ENCODE results near the gene DNAJC18.
"Not testable (repeated sequence)": the region's sequence is repeated elsewhere in the genome, so short reads cannot be mapped to it uniquely, and the experiment has no call there.

Gene DNAJC18

DNA sequence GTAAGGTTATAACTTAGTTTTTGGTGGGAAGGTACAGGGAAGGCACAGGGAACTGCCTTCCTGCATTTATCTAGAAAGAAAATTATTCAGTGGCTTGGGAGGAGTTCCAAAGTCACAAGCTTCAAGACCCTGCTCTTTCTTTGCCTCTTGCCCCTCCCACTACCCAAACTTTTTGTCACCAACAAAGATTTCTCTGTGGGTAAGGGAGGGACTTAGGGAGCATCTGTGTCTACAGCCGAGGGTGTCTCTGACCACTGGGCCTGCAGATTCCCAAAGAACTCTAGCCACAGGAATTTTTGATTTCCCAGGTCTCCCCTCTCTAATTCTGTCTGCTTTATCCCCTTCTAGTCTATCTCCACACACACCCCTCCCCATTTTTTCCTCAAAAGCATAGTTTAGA, 21.1 kb upstream of the DNAJC18 start:
- peak; percentile 50 for DNase-seq

GRCh38 chr5:139459451-139459934, 20.2 kb upstream of the DNAJC18 start:
- no peak for DNase-seq

- peak; percentile 82 for DNase-seq
Observed at GRCh38 chr5:139458580-139459407, 19.5 kb upstream of the DNAJC18 start.

DNA sequence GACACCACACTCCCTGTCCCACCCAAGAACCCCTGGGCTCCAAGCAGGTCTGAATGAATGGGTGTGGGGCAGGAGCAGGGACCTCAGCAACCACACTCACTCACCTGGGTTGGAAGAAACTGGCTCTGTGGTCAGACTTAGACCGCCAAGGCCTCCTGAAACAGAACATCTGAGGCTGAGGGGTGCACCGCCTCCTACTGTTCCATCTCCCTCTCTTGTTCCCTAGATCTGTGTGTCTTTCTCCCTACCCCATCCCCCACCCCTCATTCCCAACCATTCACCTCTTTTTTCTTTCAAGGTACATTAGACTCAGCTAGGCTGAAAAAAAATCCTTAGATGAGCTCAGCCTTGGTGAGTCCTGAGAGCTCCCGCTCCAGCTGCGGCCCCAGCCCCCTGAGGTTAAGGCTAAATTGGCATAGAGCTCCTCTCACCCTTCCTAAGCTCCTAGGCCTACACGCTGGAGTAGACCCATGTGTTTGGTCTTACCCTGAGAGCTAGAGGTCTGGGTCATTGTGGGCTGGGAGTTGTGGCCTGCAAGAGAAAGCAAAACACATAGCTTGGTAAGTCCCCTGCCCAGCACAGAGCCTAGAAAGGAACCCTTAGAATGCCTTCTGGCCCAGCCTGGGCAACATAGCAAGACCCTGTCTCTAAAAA, 18.5 kb upstream of the DNAJC18 start:
- no peak for DNase-seq

GRCh38 chr5:139457241-139457640, 17.9 kb upstream of the DNAJC18 start:
- no peak for DNase-seq

GRCh38 chr5:139456776-139457175, 17.5 kb upstream of the DNAJC18 start:
- no peak for DNase-seq

DNA sequence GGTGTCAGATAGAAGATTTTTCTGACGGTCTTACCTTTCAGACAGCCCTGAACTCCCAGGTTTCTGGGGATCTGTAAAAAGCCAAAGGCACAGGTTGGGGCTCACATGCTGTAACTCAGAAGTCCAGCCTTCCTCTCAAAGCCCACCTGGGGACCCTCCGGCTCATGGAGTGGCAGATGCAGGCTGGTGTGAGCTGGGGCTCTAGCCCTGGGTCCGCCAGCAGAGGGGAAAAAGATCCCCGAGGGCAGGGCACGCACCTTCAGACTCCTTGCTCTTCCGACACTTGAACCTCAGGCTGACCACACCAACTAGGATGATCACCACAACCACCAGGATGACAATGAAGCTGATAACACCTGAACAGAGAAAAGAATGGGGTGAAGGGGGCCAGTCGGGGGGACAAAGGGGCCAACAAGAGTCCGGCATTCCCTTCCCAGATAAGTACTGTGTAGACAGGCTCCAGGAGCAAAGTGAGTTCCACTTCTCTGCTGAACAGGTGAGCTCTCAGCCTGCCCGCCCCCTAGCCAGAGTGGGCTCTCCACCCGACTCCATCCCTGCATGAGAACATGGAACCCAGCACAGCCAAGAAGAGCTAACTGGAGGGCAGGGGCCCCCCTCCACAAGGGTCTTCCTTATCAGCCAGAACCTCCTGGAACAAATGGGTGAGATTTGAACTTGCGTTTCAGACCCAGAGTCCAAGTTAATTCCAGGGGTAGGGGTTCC, 15.4 kb upstream of the DNAJC18 start:
- DNase-seq, result no peak

GRCh38 chr5:139453683-139454567, 14.6 kb upstream of the DNAJC18 start:
- no peak for DNase-seq

GRCh38 chr5:139451878-139452660, 12.7 kb upstream of the DNAJC18 start:
- no peak for DNase-seq

DNA sequence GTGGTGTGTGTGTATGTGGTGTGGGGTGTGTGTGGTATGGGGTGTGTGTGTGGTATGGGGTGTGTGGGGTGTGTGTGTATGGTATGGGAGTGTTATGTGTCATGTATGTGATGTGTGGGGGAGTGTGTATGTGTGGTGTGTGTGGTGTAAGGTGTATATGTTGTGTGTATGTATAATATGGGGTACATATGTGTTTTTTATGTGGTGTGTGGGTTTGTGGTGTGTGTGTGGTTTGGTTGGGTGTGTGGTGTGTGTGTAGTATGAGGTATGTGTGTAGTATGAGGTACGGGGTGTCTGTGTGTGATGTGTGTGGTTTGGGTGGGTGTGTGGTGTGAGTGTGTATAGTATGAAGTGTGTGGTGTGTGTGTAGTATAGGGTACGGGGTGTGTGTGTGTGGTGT, 11.9 kb upstream of the DNAJC18 start:
- no peak for DNase-seq

- peak; percentile 46 for DNase-seq
Observed at GRCh38 chr5:139446956-139447779, 7.8 kb upstream of the DNAJC18 start.

DNA sequence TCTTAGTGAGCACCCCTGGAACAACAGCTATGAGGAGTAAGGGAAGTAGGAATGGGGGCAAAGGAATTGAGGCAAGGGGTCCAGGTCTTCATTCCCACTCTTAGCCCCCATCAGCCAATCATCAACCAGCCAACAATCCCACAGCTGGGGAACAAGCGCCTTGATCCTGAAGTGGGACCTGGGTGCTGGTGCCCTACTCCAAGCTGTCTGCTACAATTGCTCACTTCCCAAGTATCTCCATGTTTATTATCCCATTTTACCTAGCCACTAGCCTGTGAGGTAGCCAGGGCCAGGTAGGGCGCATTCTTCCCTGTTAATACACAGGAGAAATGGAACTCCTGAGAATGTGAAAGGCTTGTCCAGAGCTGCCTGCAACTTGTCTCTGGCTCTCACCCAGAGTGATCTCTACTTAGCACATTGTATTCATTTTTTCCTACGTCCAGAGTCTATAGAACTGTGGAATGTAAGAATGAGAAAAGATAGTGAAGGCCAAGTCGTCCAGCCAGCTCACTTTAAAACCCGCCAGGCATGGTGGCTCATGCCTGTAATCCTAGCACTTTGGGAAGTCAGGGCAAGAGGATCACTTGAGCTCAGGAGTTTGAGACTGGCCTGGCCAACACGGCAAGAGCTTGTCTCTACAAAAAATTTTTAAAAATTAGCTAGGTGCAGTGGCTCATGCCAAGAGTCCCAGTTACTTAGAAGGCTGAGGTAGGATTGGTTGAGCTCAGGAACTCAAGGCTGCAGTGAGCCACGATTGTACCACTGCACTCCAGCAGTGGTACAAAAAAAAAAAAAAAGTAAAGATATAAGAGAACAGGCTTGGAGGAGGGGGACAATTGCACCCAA, 6.2 kb upstream of the DNAJC18 start:
- DNase-seq, result peak; percentile 84

DNA sequence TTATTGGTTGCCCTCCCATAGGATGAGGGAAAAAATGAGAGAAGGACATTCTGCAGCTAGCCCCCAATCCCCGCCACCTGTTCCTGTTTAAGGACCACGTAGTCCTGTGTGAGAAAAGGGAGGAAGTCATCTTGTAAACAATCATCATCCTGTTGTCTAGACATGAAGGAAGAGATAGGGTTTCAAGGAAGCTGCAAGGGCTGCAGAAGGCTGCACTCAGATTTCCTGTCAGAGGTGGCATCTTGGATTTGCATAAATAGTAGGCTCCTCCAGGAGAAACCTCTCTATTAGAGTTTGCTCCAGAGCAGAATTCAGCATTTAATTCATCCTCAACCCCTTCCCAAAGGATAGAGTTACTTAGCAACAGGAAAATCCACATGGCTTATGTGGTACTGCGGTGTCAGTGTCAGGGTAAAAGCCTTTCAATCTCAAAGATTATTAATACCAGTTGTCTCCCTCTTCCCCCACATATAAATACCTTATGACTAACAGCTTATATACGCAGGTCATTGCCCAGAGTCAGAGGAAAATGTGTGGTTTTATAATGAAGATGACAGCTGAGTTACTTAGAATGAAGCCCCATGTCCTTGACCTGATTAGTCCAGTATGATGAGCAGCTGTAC, 4.6 kb upstream of the DNAJC18 start:
- DNase-seq, result peak; percentile 90

DNA sequence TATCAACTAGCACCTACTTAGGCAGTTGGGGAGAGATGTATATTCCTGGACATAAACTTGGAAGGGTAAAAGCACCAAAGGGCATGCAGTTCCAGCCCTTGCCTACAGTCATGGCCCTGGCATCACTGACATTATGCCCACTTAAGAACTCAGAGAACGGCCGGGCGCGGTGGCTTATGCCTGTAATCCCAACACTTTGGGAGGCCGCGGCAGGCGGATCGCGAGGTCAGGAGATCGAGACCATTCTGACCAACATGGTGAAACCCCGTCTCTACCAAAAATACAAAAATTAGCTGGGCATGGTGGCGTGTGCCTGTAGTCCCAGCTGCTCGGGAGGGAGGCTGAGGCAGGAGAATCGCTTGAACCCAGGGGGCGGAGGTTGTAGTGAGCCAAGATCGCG, 1.1 kb upstream of the DNAJC18 start:
- DNase-seq, result not testable (repeated sequence)

- no peak for DNase-seq
Observed at GRCh38 chr5:139438707-139439012, 665 bp downstream of the DNAJC18 start.

DNA sequence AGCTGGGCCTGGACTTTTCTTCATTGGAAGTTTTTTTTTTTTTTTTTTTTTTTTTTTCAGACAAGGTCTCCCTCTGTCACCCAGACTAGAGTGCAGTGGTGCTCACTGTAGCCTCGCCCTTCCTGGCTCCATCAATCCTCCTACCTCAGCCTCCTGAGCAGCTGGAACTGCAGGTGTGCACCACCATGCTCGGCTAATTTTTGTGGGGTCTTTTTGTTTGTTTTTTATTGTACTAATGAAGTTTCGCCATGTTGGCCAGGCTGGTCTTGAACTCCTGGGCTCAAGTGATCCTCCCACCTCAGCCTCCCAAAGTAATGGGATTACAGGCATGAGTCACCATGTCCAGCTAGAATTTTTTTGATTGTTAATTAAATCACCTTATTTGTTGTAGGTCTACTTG, 3.6 kb downstream of the DNAJC18 start:
- DNase-seq, result no peak

DNA sequence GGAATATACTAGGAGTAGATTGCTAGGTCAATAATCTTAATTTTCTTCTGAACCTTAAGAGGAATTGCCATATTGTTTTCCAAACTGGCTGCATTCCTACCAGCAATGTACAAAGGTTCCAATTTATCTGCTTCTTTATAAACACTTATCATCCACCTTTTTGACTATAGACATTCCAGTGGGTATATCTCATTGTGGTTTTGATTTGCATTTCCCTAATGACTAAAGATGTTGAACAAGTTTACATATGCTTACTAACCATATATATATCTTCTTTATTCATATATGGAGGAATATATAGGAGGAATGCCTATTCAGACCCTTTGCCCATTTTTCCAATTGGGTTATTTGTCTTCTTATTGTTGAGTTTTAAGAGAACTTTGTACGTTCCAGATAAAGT, 7.6 kb downstream of the DNAJC18 start:
- DNase-seq, result no peak

DNA sequence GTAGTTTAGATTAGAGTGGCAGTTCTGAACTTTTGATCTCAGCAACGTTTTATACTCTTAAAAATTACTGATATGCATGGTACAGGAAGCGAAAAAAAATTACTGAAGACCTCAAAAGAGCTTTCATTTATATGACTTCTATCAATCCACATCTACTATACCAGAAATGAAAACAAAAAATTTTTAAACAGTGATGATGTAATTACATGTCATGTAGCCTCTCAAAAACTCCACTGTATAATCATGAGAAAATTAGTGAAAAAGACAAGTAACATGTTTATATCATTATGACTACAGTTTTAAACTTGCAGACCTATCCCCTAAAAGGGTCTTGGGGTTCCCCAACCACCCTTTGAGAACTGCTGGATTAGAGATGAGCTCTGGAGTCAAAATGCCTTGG, 9.3 kb downstream of the DNAJC18 start:
- DNase-seq, result no peak

DNA sequence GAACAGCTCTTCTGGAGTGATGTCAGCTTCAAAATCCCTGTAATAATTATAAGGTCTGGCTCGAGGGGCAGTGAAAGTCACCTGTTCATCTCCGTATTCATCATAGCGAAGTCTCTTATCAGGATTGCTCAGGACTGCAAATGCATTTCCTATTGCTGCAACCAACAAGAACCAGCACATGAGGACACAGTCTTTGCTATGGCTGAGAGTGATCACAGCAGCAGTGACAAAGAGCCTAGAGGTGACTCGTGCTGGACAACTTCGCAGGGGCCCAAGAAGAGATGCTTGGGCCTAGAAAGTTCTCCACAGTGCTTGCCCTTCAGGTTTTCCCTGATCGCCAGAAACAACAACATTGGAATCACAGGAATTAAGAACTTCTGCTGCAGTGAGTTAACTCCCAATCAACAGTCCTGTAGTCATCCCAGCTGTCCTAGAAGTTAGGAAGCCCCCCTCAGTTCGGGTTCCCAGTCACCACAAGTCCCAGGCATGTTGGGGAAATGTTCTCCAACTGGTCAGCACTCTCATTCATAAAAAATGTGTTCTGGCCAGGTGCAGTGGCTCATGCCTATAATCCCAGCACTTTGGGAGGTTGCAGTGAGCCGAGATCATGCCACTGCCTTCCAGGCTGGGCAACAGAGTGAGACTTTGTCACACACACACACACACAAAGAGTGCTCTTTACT, 13.0 kb downstream of the DNAJC18 start:
- peak; percentile 92 for DNase-seq

Measured in fibroblast of skin of scalp (primary cell).